Cardiac fibroblast (primary cell): ENCODE data around the gene ATXN10.
"Not testable (repeated sequence)": the region's sequence is repeated elsewhere in the genome, so short reads cannot be mapped to it uniquely, and the experiment has no call there.

Experiments
- DNase-seq, 2 donors: peaks; one replicate each; pipeline versions ENCODE4 v3.0.0 to v3.0.0-alpha.2; 2010; ENCODE audit warnings: low read depth in 2 of 2
- H3K4me3 ChIP-seq, 2 donors: replicated peaks in 1 of 2; 1 replicate in 1 of 2; 2 replicates in 1 of 2; pipeline ENCODE4 v1.5.1; 2011; ENCODE audit warnings: low read depth in 2 of 2, low read length in 2 of 2, mild to moderate bottlenecking in 2 of 2, moderate library complexity in 1 of 2
- CTCF ChIP-seq: IDR thresholded peaks from one replicate; pipeline ENCODE4 v1.5.1; 2011; ENCODE audit warnings: low read depth, mild to moderate bottlenecking, low read length, inconsistent platforms

ATXN10 gene

GRCh38 chr22:45793161-45793560 is 121.5 kb downstream of the ATXN10 start:
- no peak for TF ChIP-seq CTCF
- no peak overlapping the region for H3K4me3 ChIP-seq
- no peak for DNase-seq

- H3K4me3 ChIP-seq = no peak overlapping the region
- TF ChIP-seq CTCF = no peak
- DNase-seq = no peak
Measured at GRCh38 chr22:45793892-45794291, 122.3 kb downstream of the ATXN10 start.

- not testable (repeated sequence) for H3K4me3 ChIP-seq, DNase-seq
Measured at GRCh38 chr22:45796009-45796408, 124.4 kb downstream of the ATXN10 start.

- no peak for DNase-seq
- H3K4me3 ChIP-seq = no peak overlapping the region
- TF ChIP-seq CTCF = no peak
Measured at GRCh38 chr22:45799291-45799690, 127.7 kb downstream of the ATXN10 start.

- no peak for TF ChIP-seq CTCF
- H3K4me3 ChIP-seq = no peak overlapping the region
- no peak for DNase-seq
Measured at GRCh38 chr22:45802054-45802453, 130.4 kb downstream of the ATXN10 start.

GRCh38 chr22:45804319-45804985 is 132.8 kb downstream of the ATXN10 start:
- peak in 1 of 2 donors; percentile 15 for DNase-seq
- no peak for TF ChIP-seq CTCF
- H3K4me3 ChIP-seq = no peak overlapping the region

GRCh38 chr22:45804986-45805325 is 133.3 kb downstream of the ATXN10 start:
- DNase-seq = peak; percentile 94 to 98
- H3K4me3 ChIP-seq = no peak overlapping the region
- TF ChIP-seq CTCF = no peak
